Activated CD8-positive, alpha-beta T cell treated with anti-CD3 and anti-CD28 coated beads, Interleukin-2, amount 10 ng/mL, durations not matched to agents 7 days and 5 days (primary cell): ENCODE results near the gene DMAC1. TPM values are rescaled to one million over a fixed set of nuclear protein-coding genes. Genes with fewer than 3 reads are reported as not detected.
A peak's percentile ranks its signal among the peaks of the same experiment; 100 is the strongest.

Source experiments
- ATAC-seq: fragments of 150-1000 bp; cut with Tn5 transposase; one replicate; pipeline ENCODE4 v1.10.0; 2021; ENCODE audit warnings: moderate library complexity
- CTCF ChIA-PET: fragments of 350-600 bp; sonication (Branson Sonifier 250); formaldehyde crosslinking; loops from one replicate; lab custom pipeline; 2021; ENCODE audit warnings: antibody characterized with exemption; lab: Charles Lee
- POLR2A ChIA-PET: fragments of 350-600 bp; sonication (Branson Sonifier 250); formaldehyde crosslinking; loops from one replicate; lab custom pipeline; 2021; ENCODE audit warnings: antibody characterized with exemption; lab: Charles Lee
- DNase-seq: peaks from one replicate; pipeline ENCODE4 v3.0.0-alpha.2; 2020
- H3K27ac Mint-ChIP-seq: one replicate; pipeline ENCODE4 v1.8.0; 2021; ENCODE audit warnings: mild to moderate bottlenecking, mixed read lengths
- H3K27me3 Mint-ChIP-seq: one replicate; pipeline ENCODE4 v1.8.0; 2021; ENCODE audit warnings: low read depth, mixed read lengths
- H3K36me3 Mint-ChIP-seq: one replicate; pipeline ENCODE4 v1.8.0; 2021; ENCODE audit warnings: low read depth, mixed read lengths
- H3K4me1 Mint-ChIP-seq: one replicate; pipeline ENCODE4 v1.8.0; 2021; ENCODE audit warnings: low read depth, mixed read lengths
- H3K4me3 Mint-ChIP-seq: one replicate; pipeline ENCODE4 v1.8.0; 2021; ENCODE audit warnings: mild to moderate bottlenecking, mixed read lengths
- H3K9me3 Mint-ChIP-seq: one replicate; pipeline ENCODE4 v1.8.0; 2022; ENCODE audit warnings: mixed read lengths; ENCODE audit not compliant: insufficient read depth
- total RNA-seq, 2 experiments: library from RNA; stranded (reverse); gene quantifications; one replicate each; pipeline ENCODE4 v1.2.3, GENCODE V29; 2021

Gene DMAC1, protein sequence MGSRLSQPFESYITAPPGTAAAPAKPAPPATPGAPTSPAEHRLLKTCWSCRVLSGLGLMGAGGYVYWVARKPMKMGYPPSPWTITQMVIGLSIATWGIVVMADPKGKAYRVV
- total RNA-seq: 10 to 100 TPM; 50.8 to 52.1 TPM

DNA sequence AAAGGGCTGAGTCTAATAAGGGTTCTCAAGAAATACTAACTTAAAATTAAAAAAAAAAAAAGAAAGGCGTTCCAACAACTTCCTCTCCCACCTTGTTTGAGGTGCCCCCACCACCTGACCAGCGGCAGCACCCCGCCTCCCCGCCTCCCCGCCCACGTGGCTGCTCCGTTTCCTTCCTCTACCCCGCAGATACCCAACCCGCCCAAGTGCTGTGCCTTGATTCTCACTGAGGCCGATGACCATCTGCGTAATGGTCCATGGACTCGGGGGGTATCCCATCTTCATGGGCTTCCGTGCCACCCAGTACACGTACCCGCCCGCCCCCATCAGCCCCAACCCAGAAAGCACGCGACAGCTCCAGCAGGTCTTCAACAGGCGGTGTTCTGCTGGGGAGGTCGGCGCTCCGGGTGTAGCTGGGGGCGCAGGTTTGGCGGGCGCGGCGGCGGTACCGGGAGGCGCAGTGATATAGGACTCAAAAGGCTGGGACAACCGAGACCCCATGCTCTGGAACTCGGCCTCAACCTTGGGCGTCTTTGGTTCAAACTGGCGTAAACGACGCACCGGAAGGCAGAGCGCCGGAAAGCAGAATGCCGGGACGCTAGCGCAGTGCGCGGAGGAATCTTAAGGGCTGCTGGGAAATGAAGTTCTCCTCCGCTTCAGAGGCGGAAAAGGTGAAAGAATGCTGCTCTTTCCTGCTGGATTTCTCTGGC, at the start of gene DMAC1:
Gene DMAC1 (minus strand): TSS at position 545 of the 710 bp plus-strand sequence. CDS start 44 bp downstream, at position 501.
- H3K4me1 Mint-ChIP-seq: peaks cover 28% of the 10 kb centered on the region
- no peaks in the 10 kb centered on the region for H3K9me3 Mint-ChIP-seq
- ChIA-PET CTCF (no interaction called here), POLR2A (interaction anchor here (0.7 kb wide), 2 partner anchors 90 to 173 kb away, joined by 3 read pairs; no protein-coding TSS in a partner anchor)
- H3K27ac Mint-ChIP-seq: peak within 1 kb of the TSS; percentile 95
- H3K36me3 Mint-ChIP-seq: peaks cover 33% of the 10 kb centered on the region
- peak within 1 kb of the TSS; percentile 91 for H3K4me3 Mint-ChIP-seq
- peak; percentile 84 for DNase-seq
- ATAC-seq: peak; percentile 94
- H3K27me3 Mint-ChIP-seq: no peaks in the 10 kb centered on the region

DNA sequence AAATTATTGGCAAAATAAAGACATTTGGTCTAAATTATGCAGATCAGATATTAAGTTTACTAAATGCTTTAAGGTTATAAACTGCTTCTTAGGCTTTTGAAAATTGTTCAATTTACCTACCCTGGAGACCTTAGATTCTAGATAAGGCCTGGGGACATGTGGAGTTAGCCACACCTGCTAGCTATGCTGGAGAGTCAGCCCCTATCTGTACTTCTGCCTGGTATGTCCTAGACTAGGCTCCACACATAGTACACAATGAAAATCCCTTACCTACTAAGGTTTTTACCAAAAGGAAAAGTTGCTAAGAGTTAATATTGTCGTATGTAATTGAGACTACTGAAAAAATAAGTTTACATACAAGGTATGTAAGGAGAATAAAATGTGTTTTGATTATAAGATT, 49.8 kb upstream of the DMAC1 start:
- ChIA-PET CTCF (no interaction called here), POLR2A (no interaction called here)
- ATAC-seq (no peak), DNase-seq (no peak)
- no peaks in the 10 kb centered on the region for H3K9me3 Mint-ChIP-seq
- H3K4me3 Mint-ChIP-seq: no peak overlapping the region
- H3K36me3 Mint-ChIP-seq: no peaks in the 10 kb centered on the region
- no peaks in the 10 kb centered on the region for H3K4me1 Mint-ChIP-seq
- no peak overlapping the region for H3K27ac Mint-ChIP-seq
- H3K27me3 Mint-ChIP-seq: no peaks in the 10 kb centered on the region

DNA sequence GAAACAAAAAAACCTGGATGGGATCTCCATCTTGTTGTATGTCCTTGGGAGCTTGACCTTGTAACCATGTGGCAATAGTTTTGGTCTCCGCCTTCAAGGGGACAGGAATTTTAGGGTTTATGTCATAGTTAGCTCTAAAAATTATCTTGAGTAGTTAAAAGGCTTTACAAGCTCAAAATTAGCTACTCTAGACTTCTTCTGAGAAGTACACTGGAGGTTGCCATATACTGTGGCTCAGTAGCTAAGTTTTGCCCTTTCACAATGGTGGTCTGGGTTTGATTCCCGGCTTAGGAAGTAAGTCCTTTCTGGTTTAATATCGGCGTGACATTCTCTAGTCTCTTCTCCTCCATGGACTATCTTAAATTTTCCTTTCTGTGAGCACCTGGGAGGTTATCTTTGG, 48.9 kb upstream of the DMAC1 start:
- H3K27me3 Mint-ChIP-seq: no peaks in the 10 kb centered on the region
- CTCF ChIA-PET: no interaction called here

DNA sequence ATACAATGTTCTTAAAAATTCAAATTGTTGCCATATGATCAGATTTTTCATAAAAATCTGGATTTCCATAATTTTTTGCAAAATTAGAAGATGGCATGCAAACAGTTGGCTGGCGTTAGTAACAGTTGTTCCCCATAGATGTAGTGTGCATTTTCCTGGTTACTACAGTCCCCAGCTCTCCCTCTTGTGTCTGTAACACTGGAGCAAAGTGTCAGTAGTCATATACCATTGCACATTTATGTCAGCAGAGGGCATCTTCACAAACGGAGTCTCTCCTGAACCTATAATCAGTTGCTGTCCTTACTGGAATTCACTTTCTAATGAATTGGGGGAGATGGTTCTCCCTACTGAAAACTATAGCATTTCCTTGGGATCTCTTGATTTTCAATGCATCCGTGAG, 44.7 kb upstream of the DMAC1 start:
- DNase-seq (no peak), ATAC-seq (peak; percentile 36)
- ChIA-PET POLR2A (no interaction called here), CTCF (interaction anchor here (1.4 to 1.5 kb wide), 2 partner anchors 10 to 16 kb away, joined by 3 to 6 read pairs; no protein-coding TSS in a partner anchor)
- peaks cover 4% of the 10 kb centered on the region for H3K9me3 Mint-ChIP-seq
- H3K36me3 Mint-ChIP-seq: no peaks in the 10 kb centered on the region
- no peaks in the 10 kb centered on the region for H3K27me3 Mint-ChIP-seq
- H3K4me1 Mint-ChIP-seq: no peaks in the 10 kb centered on the region
- no peak overlapping the region for H3K4me3 Mint-ChIP-seq
- H3K27ac Mint-ChIP-seq: no peak overlapping the region

More for the DNA sequence above, 48.9 kb upstream of the DMAC1 start:
- DNase-seq (no peak), ATAC-seq (no peak)
- H3K36me3 Mint-ChIP-seq: no peaks in the 10 kb centered on the region
- POLR2A ChIA-PET: interaction anchor here (0.5 kb wide), 1 partner anchor 358 kb away, joined by 4 read pairs; no protein-coding TSS in a partner anchor
- H3K27ac Mint-ChIP-seq: no peak overlapping the region
- H3K9me3 Mint-ChIP-seq: no peaks in the 10 kb centered on the region
- H3K4me1 Mint-ChIP-seq: no peaks in the 10 kb centered on the region
- H3K4me3 Mint-ChIP-seq: no peak overlapping the region

DNA sequence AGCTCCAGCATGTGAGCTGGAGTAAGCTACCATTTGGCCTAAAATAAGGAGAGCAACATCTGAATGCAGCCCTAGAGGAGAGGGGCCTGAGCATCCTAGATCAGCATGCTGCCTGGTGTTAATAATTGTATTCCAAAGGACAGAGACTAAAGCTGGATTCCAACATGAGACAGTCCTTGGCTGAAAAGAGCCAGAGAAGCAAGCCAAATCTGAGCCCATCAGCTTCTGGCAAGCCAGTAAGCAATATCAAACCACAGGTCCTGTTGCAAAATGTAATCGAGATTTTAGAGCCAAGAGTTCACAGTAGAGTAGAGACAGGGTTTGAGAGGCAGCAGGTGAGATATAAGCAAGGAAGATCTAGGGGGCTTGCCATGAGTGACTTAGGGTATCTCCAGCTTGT, 42.3 kb upstream of the DMAC1 start:
- ChIA-PET POLR2A (no interaction called here), CTCF (no interaction called here)
- Mint-ChIP-seq H3K27ac (no peak overlapping the region), H3K4me1 (no peaks in the 10 kb centered on the region), H3K36me3 (no peaks in the 10 kb centered on the region), H3K4me3 (no peak overlapping the region), H3K27me3 (no peaks in the 10 kb centered on the region), H3K9me3 (peaks cover 5% of the 10 kb centered on the region)
- ATAC-seq: no peak
- no peak for DNase-seq

DNA sequence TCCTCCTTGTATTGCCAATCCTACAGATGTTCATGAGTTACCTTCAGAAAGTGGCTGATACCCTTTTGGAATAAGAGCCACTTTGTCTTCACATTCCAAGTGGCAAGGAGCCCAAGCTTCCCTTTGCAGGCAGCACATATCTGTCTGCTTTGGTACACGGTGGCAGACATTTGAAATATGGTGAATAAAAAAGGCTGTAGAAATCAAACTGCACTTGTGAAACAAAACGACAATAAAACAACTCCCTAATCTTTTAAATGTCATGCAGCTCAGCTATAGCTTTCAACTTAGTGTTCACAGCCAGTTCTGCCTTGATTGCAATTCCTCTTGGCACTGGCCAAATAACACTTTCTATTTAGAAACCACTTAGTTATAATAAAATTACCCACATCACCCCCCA, 35.0 kb upstream of the DMAC1 start:
- H3K9me3 Mint-ChIP-seq: peaks cover 4% of the 10 kb centered on the region
- H3K4me3 Mint-ChIP-seq: no peak overlapping the region
- no peak for DNase-seq
- no peaks in the 10 kb centered on the region for H3K36me3 Mint-ChIP-seq
- no peaks in the 10 kb centered on the region for H3K4me1 Mint-ChIP-seq
- no peak overlapping the region for H3K27ac Mint-ChIP-seq
- H3K27me3 Mint-ChIP-seq: no peaks in the 10 kb centered on the region
- CTCF ChIA-PET: interaction anchor here (1.6 kb wide), 1 partner anchor 9 kb away, joined by 6 read pairs; no protein-coding TSS in a partner anchor
- ATAC-seq: no peak
- POLR2A ChIA-PET: no interaction called here

DNA sequence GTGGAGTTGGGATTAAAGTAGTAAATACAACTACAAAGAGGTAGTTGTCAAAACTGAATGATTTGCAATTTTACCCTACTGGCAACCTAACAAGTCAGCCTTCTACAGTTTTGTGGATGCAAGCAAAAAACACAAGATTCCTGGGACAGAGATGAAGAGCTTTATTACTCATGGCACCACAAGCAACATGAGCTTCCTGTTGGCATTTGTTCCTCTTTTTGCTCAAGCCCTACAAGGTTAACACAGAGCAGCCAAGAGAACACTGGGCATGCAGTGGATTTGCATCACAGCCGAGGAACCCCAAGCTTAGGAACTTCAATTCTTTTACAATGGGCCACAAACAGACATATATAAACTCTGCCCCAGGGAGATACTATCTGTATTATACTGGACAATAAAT, 28.8 kb upstream of the DMAC1 start:
- Mint-ChIP-seq H3K36me3 (no peaks in the 10 kb centered on the region), H3K4me1 (no peaks in the 10 kb centered on the region), H3K27me3 (peaks cover 2% of the 10 kb centered on the region), H3K27ac (no peak overlapping the region), H3K9me3 (no peaks in the 10 kb centered on the region), H3K4me3 (no peak overlapping the region)
- no peak for ATAC-seq
- CTCF ChIA-PET: interaction anchor here (1.0 kb wide), 1 partner anchor 16 kb away, joined by 3 read pairs; no protein-coding TSS in a partner anchor
- POLR2A ChIA-PET: no interaction called here
- DNase-seq: no peak

DNA sequence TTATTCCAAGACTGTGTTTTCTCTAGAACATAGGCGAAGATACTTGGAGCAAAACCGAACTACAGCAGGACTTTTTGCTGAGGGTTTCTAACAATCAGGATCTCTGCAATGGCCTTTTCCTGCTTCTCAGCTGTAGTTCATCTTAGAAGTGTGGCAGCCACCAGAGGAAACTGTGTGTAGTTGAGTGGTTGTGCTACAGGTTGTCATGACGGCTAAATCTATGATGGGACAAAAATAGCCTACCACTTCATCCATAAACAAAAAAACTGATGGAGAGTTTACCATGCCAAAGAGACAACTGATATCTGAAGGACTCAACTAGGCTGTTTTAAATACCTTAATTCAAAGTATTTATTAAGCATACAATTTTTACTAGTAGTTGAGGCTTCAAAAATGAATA, 28.2 kb upstream of the DMAC1 start:
- ChIA-PET POLR2A (no interaction called here), CTCF (no interaction called here)
- Mint-ChIP-seq H3K9me3 (no peaks in the 10 kb centered on the region), H3K4me3 (no peak overlapping the region), H3K27me3 (peaks cover 2% of the 10 kb centered on the region), H3K4me1 (no peaks in the 10 kb centered on the region), H3K36me3 (no peaks in the 10 kb centered on the region), H3K27ac (no peak overlapping the region)
- DNase-seq (no peak), ATAC-seq (no peak)

DNA sequence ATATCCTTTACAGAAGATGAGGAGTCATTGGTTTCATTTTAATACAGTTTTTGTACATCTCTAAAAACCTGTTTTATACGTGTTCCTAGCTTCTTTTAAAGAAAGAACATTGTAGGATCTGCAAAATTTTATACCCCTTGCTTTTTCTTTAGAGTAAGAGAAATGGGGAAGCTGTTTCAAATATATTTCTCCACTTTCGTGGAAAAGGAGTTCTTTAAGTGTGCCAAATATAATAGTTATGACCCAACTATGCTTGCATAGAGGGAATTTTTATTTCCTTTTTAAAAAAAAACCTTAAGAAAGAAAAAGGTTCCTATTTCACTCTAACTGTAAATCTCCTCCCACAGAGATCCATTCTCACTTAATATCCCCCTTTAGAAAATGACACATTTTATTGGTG, 27.5 kb upstream of the DMAC1 start:
- H3K27me3 Mint-ChIP-seq: peaks cover 2% of the 10 kb centered on the region
- no peaks in the 10 kb centered on the region for H3K36me3 Mint-ChIP-seq
- CTCF ChIA-PET: no interaction called here
- H3K4me1 Mint-ChIP-seq: no peaks in the 10 kb centered on the region
- ATAC-seq (no peak), DNase-seq (no peak)
- POLR2A ChIA-PET: no interaction called here
- H3K9me3 Mint-ChIP-seq: no peaks in the 10 kb centered on the region
- H3K27ac Mint-ChIP-seq: no peak overlapping the region
- no peak overlapping the region for H3K4me3 Mint-ChIP-seq

DNA sequence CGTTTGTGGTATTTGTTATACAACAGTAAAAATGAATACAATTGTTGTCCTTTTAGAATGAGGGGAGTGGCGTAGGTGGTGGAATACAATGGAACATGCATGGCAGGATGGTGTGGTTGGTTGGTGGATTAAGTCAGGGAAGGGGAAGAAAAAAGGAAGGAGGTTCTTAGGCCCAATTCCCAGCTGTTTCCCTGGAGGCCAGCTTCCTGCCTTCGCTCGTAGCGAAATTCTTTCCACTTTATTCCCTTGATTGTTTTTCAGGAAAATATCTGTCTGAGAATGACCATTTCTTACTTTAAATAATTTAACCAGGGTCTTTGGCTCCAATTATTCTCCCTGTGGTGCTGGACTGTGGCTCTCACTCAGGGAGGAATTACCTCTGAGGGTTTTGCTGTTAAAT, 24.1 kb upstream of the DMAC1 start:
- H3K9me3 Mint-ChIP-seq: no peaks in the 10 kb centered on the region
- DNase-seq: no peak
- CTCF ChIA-PET: no interaction called here
- H3K27ac Mint-ChIP-seq: no peak overlapping the region
- H3K36me3 Mint-ChIP-seq: no peaks in the 10 kb centered on the region
- POLR2A ChIA-PET: no interaction called here
- no peak for ATAC-seq
- H3K4me1 Mint-ChIP-seq: no peaks in the 10 kb centered on the region
- H3K4me3 Mint-ChIP-seq: no peak overlapping the region
- peaks cover 2% of the 10 kb centered on the region for H3K27me3 Mint-ChIP-seq

DNA sequence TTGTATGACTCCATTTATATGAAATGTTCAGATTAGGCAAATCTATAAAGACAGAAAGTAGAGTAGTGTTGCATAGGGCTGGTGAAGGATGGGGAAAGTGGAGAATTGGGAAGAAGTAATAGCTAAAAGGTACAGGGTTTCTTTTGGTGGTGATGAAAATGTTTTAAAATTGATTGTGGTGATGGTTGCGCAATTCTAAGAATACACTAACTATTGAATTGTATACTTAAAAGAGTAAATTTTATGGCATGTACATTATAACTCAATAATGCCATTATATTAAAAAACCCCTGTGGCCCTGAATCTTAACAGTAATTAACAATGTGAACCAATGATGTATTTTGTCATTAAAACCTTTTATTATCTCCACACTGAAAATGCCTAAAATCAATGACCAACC, 20.4 kb upstream of the DMAC1 start:
- Mint-ChIP-seq H3K27ac (no peak overlapping the region), H3K4me3 (no peak overlapping the region), H3K9me3 (no peaks in the 10 kb centered on the region), H3K27me3 (no peaks in the 10 kb centered on the region), H3K36me3 (no peaks in the 10 kb centered on the region), H3K4me1 (peaks cover 2% of the 10 kb centered on the region)
- no peak for ATAC-seq
- no peak for DNase-seq
- POLR2A ChIA-PET: no interaction called here
- CTCF ChIA-PET: no interaction called here

DNA sequence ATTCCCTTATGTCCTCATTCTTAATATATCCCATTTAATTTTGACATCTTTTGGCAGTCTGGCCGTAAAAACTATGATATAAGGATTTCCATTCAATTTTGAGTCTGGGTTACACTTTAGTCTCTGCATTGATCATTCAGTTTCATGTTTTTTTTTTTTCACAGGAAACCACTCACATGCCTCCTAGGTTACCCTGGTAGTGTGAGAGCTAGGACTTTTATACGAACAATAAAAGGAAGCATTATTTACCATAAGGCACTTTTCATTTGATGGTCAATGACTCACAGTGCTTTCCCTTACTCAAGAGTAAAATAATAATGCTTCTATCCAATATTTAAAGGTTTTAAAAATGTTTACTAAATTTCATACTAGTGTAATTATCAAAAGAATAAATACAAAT, 16.4 kb upstream of the DMAC1 start:
- Mint-ChIP-seq H3K9me3 (no peaks in the 10 kb centered on the region), H3K36me3 (no peaks in the 10 kb centered on the region), H3K4me1 (peaks cover 6% of the 10 kb centered on the region), H3K4me3 (no peak overlapping the region), H3K27ac (no peak overlapping the region), H3K27me3 (no peaks in the 10 kb centered on the region)
- DNase-seq (no peak), ATAC-seq (no peak)
- ChIA-PET CTCF (no interaction called here), POLR2A (no interaction called here)
